GM23338 (cell line): ENCODE measurements around the gene SLC16A11. TPM values are rescaled to one million over a fixed set of nuclear protein-coding genes. Genes with fewer than 3 reads are reported as not detected.

Source experiments
- ATAC-seq: fragments of 200-7000 bp; cut with Tn5 transposase; 3 replicates; pipeline ENCODE4 v1.9.1; 2020
- DNase-seq: peaks from one replicate; pipeline ENCODE4 v3.0.0-alpha.2; 2015; ENCODE audit warnings: low spot score
- H2AFZ ChIP-seq: fragments of 200-600 bp; sonication (generic); 2 replicates; pipeline ENCODE4 v1.8.0; 2016; ENCODE audit warnings: antibody characterized with exemption, mild to moderate bottlenecking, moderate library complexity
- H3F3A ChIP-seq: fragments of 200-600 bp; sonication (generic); replicated peaks from 2 replicates; pipeline ENCODE4 v1.8.0; 2017; ENCODE audit warnings: antibody characterized with exemption, mixed run types, low read depth
- H3K27ac ChIP-seq: fragments of 200-600 bp; sonication (generic); 2 replicates; pipeline ENCODE4 v1.6.1; 2016; ENCODE audit warnings: low read depth
- H3K27me3 ChIP-seq: fragments of 200-600 bp; sonication (generic); 2 replicates; pipeline ENCODE4 v1.8.0; 2016; ENCODE audit warnings: mild to moderate bottlenecking, mixed run types, moderate library complexity; ENCODE audit not compliant: insufficient read depth
- H3K36me3 ChIP-seq: fragments of 200-600 bp; sonication (generic); 2 replicates; pipeline ENCODE4 v1.8.0; 2016; ENCODE audit warnings: mild to moderate bottlenecking; ENCODE audit not compliant: insufficient read depth
- H3K4me1 ChIP-seq: fragments of 200-600 bp; sonication (generic); 2 replicates; pipeline ENCODE4 v1.8.0; 2016; ENCODE audit warnings: mild to moderate bottlenecking, moderate library complexity; ENCODE audit not compliant: insufficient read depth
- H3K4me2 ChIP-seq: fragments of 200-600 bp; sonication (generic); 2 replicates; pipeline ENCODE4 v1.7.1; 2017; ENCODE audit warnings: mixed run types
- H3K4me3 ChIP-seq: fragments of 200-600 bp; sonication (generic); 2 replicates; pipeline ENCODE4 v1.6.1; 2016; ENCODE audit warnings: mixed run types
- H3K79me2 ChIP-seq: fragments of 200-600 bp; sonication (generic); replicated peaks from 2 replicates; pipeline ENCODE4 v1.8.0; 2017; ENCODE audit warnings: mild to moderate bottlenecking; ENCODE audit not compliant: insufficient read depth
- H3K9me2 ChIP-seq: fragments of 200-600 bp; sonication (generic); 2 replicates; pipeline ENCODE4 v1.8.0; 2017; ENCODE audit not compliant: insufficient read depth
- H4K20me1 ChIP-seq: fragments of 200-600 bp; sonication (generic); replicated peaks from 2 replicates; pipeline ENCODE4 v1.8.0; 2017; ENCODE audit warnings: mild to moderate bottlenecking; ENCODE audit not compliant: insufficient read depth
- H3K27ac Mint-ChIP-seq: 2 replicates; pipeline ENCODE4 v1.8.0; 2020; ENCODE audit warnings: inconsistent platforms, mild to moderate bottlenecking, moderate library complexity, mixed read lengths
- H3K27me3 Mint-ChIP-seq: 3 replicates; pipeline ENCODE4 v1.8.0; 2022; ENCODE audit warnings: low read depth, mild to moderate bottlenecking, moderate library complexity, mixed read lengths, inconsistent platforms; ENCODE audit not compliant: insufficient read depth, poor library complexity
- H3K36me3 Mint-ChIP-seq: 3 replicates; pipeline ENCODE4 v1.8.0; 2021; ENCODE audit warnings: low read depth, mild to moderate bottlenecking, inconsistent platforms, moderate library complexity, mixed read lengths
- H3K4me1 Mint-ChIP-seq: 3 replicates; pipeline ENCODE4 v1.8.0; 2020; ENCODE audit warnings: mild to moderate bottlenecking, inconsistent platforms, mixed read lengths
- H3K4me3 Mint-ChIP-seq: 3 replicates; pipeline ENCODE4 v1.8.0; 2021; ENCODE audit warnings: moderate library complexity, mild to moderate bottlenecking, inconsistent platforms, mixed read lengths
- H3K9me3 Mint-ChIP-seq: 3 replicates; pipeline ENCODE4 v1.8.0; 2020; ENCODE audit warnings: moderate library complexity, mild to moderate bottlenecking, inconsistent platforms, mixed read lengths
- CTCF ChIP-seq, 2 experiments: fragments of 200-600 bp in 1 of 2; sonication (generic) in 1 of 2; conservative IDR thresholded peaks; 2 replicates each; pipeline versions ENCODE4 v1.5.1 to v1.6.1; 2016 to 2017; ENCODE audit warnings: antibody characterized with exemption in 2 of 2, low read depth in 2 of 2, mild to moderate bottlenecking in 2 of 2, moderate library complexity in 1 of 2
- EZH2phosphoT487 ChIP-seq: fragments of 200-600 bp; sonication (generic); IDR thresholded peaks from one replicate; pipeline ENCODE4 v1.8.1; 2018; ENCODE audit warnings: antibody characterized with exemption; ENCODE audit not compliant: unreplicated experiment
- JUNB ChIP-seq: IDR thresholded peaks from one replicate; pipeline ENCODE4 v1.6.1; 2016; ENCODE audit warnings: antibody characterized with exemption; ENCODE audit not compliant: unreplicated experiment
- NANOG ChIP-seq: IDR thresholded peaks from 2 replicates; pipeline ENCODE4 v1.6.1; 2016; ENCODE audit warnings: antibody characterized with exemption, borderline replicate concordance
- POLR2AphosphoS5 ChIP-seq: IDR thresholded peaks from 2 replicates; pipeline ENCODE4 v1.6.1; 2016; ENCODE audit warnings: antibody characterized with exemption, low read depth
- REST ChIP-seq: IDR thresholded peaks from one replicate; pipeline ENCODE4 v1.6.1; 2018; ENCODE audit warnings: antibody characterized with exemption; ENCODE audit not compliant: unreplicated experiment
- STAT1 ChIP-seq: IDR thresholded peaks from one replicate; pipeline ENCODE4 v1.6.1; 2016; ENCODE audit warnings: antibody characterized with exemption; ENCODE audit not compliant: unreplicated experiment
- ZNF114 ChIP-seq: fragments of 250-450 bp; sonication (Bioruptor Pico); IDR thresholded peaks from 2 replicates; pipeline ENCODE4 v1.5.0; 2020; ENCODE audit warnings: mild to moderate bottlenecking, moderate library complexity
- ZNF331 ChIP-seq: fragments of 250-450 bp; sonication (Bioruptor Pico); IDR thresholded peaks from 2 replicates; pipeline ENCODE4 v1.5.0; 2020; ENCODE audit warnings: low read depth, mild to moderate bottlenecking, moderate library complexity
- polyA plus RNA-seq: library from polyadenylated mRNA; unstranded; fragments of >200 nt; fragmentation: Nextera tagmentation; extraction: Ambion mirVana; gene quantifications from 2 replicates; pipeline ENCODE4 v1.2.1, GENCODE V29; 2016
- total RNA-seq: library from RNA; depleted of rRNA; stranded (reverse); fragments of >200 nt; shearing (Covaris generic); gene quantifications from 2 replicates; pipeline ENCODE4 v1.2.3, GENCODE V29; 2014
- TF ChIP-seq, protein P1 (sequence below): fragments of 250-450 bp; sonication (Bioruptor Pico); IDR thresholded peaks from 2 replicates; pipeline ENCODE4 v1.5.0; 2020; ENCODE audit warnings: mild to moderate bottlenecking, moderate library complexity
- TF ChIP-seq, protein P2 (sequence below): IDR thresholded peaks from 2 replicates; pipeline ENCODE4 v1.6.1; 2016; ENCODE audit warnings: antibody characterized with exemption

SLC16A11 gene
- total and polyA plus RNA-seq, 2 experiments from 2014 or later = 0.42 to 0.68 TPM

- TF ChIP-seq, protein P1, sequence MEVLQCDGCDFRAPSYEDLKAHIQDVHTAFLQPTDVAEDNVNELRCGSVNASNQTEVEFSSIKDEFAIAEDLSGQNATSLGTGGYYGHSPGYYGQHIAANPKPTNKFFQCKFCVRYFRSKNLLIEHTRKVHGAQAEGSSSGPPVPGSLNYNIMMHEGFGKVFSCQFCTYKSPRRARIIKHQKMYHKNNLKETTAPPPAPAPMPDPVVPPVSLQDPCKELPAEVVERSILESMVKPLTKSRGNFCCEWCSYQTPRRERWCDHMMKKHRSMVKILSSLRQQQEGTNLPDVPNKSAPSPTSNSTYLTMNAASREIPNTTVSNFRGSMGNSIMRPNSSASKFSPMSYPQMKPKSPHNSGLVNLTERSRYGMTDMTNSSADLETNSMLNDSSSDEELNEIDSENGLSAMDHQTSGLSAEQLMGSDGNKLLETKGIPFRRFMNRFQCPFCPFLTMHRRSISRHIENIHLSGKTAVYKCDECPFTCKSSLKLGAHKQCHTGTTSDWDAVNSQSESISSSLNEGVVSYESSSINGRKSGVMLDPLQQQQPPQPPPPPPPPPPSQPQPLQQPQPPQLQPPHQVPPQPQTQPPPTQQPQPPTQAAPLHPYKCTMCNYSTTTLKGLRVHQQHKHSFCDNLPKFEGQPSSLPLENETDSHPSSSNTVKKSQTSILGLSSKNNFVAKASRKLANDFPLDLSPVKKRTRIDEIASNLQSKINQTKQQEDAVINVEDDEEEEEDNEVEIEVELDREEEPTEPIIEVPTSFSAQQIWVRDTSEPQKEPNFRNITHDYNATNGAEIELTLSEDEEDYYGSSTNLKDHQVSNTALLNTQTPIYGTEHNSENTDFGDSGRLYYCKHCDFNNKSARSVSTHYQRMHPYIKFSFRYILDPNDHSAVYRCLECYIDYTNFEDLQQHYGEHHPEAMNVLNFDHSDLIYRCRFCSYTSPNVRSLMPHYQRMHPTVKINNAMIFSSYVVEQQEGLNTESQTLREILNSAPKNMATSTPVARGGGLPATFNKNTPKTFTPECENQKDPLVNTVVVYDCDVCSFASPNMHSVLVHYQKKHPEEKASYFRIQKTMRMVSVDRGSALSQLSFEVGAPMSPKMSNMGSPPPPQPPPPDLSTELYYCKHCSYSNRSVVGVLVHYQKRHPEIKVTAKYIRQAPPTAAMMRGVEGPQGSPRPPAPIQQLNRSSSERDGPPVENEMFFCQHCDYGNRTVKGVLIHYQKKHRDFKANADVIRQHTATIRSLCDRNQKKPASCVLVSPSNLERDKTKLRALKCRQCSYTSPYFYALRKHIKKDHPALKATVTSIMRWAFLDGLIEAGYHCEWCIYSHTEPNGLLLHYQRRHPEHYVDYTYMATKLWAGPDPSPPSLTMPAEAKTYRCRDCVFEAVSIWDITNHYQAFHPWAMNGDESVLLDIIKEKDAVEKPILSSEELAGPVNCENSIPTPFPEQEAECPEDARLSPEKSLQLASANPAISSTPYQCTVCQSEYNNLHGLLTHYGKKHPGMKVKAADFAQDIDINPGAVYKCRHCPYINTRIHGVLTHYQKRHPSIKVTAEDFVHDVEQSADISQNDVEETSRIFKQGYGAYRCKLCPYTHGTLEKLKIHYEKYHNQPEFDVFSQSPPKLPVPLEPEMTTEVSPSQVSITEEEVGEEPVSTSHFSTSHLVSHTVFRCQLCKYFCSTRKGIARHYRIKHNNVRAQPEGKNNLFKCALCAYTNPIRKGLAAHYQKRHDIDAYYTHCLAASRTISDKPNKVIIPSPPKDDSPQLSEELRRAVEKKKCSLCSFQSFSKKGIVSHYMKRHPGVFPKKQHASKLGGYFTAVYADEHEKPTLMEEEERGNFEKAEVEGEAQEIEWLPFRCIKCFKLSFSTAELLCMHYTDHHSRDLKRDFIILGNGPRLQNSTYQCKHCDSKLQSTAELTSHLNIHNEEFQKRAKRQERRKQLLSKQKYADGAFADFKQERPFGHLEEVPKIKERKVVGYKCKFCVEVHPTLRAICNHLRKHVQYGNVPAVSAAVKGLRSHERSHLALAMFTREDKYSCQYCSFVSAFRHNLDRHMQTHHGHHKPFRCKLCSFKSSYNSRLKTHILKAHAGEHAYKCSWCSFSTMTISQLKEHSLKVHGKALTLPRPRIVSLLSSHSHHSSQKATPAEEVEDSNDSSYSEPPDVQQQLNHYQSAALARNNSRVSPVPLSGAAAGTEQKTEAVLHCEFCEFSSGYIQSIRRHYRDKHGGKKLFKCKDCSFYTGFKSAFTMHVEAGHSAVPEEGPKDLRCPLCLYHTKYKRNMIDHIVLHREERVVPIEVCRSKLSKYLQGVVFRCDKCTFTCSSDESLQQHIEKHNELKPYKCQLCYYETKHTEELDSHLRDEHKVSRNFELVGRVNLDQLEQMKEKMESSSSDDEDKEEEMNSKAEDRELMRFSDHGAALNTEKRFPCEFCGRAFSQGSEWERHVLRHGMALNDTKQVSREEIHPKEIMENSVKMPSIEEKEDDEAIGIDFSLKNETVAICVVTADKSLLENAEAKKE (CRISPR knock-in tag) = no peak
Measured at GRCh38 chr17:6994666-6995256, 49.1 kb downstream of the SLC16A11 start (continued).

DNA sequence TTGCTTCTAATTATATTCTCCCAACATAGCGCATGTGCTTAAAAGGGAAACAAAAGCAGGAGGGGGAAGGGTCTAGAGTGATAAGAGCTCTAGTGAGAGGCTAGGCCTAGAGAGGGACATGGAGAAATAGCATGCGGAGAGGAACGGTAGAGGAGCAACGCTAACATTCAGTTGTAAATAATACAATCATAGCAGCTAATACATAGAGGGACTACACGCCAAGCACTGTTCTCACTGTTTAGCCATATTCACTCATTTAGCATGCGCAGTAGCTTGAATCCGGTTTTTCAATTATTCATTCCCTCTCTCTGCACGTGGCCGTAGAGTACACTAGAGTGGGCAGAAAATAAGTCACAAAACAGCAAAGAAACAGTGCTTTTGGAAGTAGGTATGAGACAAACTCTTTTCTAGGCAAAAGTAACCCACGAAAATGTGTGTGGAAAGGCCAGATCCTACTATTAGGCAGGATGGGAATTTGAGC is 49.7 kb downstream of the SLC16A11 start:
- Mint-ChIP-seq H3K4me3 (peak overlapping the region; percentile 84; the same call in 1 of the 3 replicates), H3K27me3 (peaks cover 33% of the 10 kb centered on the region), H3K9me3 (no peaks in the 10 kb centered on the region), H3K36me3 (peaks cover 10% of the 10 kb centered on the region), H3K27ac (no peak overlapping the region), H3K4me1 (peaks cover 4% of the 10 kb centered on the region)
- peaks cover 69% of the 10 kb centered on the region for H3K27me3 ChIP-seq
- no peak overlapping the region for H3K4me2 ChIP-seq
- no peaks in the 10 kb centered on the region for H3K36me3 ChIP-seq
- no peaks in the 10 kb centered on the region for H3K9me2 ChIP-seq
- DNase-seq (no peak), ATAC-seq (no peak)
- H2AFZ ChIP-seq = no peak overlapping the region
- no peak overlapping the region for H3K4me3 ChIP-seq
- no peak overlapping the region for H3K27ac ChIP-seq
- no peaks in the 10 kb centered on the region; the same call in 1 of the 2 replicates for H3K4me1 ChIP-seq
- no peaks in the 10 kb centered on the region; the same call in 1 of the 2 replicates for H4K20me1 ChIP-seq
- no peaks in the 10 kb centered on the region for H3F3A ChIP-seq
- H3K79me2 ChIP-seq = no peaks in the 10 kb centered on the region
- no peak for TF ChIP-seq NANOG
- TF ChIP-seq JUNB = no peak
- TF ChIP-seq ZNF331 (CRISPR knock-in tag) = no peak
- TF ChIP-seq REST = no peak
- no peak for TF ChIP-seq CTCF (conservative IDR thresholded peaks at IDR 0.05; ENCODE audit: low read depth in 2 of 2)
- no peak for TF ChIP-seq STAT1
- no peak for TF ChIP-seq POLR2AphosphoS5
- TF ChIP-seq, protein P2, sequence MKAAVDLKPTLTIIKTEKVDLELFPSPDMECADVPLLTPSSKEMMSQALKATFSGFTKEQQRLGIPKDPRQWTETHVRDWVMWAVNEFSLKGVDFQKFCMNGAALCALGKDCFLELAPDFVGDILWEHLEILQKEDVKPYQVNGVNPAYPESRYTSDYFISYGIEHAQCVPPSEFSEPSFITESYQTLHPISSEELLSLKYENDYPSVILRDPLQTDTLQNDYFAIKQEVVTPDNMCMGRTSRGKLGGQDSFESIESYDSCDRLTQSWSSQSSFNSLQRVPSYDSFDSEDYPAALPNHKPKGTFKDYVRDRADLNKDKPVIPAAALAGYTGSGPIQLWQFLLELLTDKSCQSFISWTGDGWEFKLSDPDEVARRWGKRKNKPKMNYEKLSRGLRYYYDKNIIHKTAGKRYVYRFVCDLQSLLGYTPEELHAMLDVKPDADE = no peak
- no peak for TF ChIP-seq ZNF114 (CRISPR knock-in tag)
- TF ChIP-seq EZH2phosphoT487 = no peak
